SK-N-MC (cell line): ENCODE measurements around the gene CEP72.
"Not testable (repeated sequence)": the region's sequence is repeated elsewhere in the genome, so short reads cannot be mapped to it uniquely, and the experiment has no call there.

Experiments
- DNase-seq: peaks from one replicate; pipeline ENCODE4 v3.0.0-alpha.2; 2011; ENCODE audit warnings: low read depth, low spot score
- H3K27ac ChIP-seq: fragments of 200-600 bp; sonication (generic); 2 replicates; pipeline ENCODE4 v1.5.1; 2016; ENCODE audit warnings: mixed run types
- H3K36me3 ChIP-seq: fragments of 200-600 bp; sonication (generic); 2 replicates; pipeline ENCODE4 v1.6.1; 2017; ENCODE audit warnings: antibody characterized with exemption, low read length, mixed read lengths; ENCODE audit not compliant: insufficient read depth
- H3K4me3 ChIP-seq: fragments of 200-600 bp; sonication (generic); 2 replicates; pipeline ENCODE4 v1.5.1; 2016
- H3K9ac ChIP-seq: fragments of 200-600 bp; sonication (generic); 2 replicates; pipeline ENCODE4 v1.8.0; 2017; ENCODE audit warnings: mixed run types, mixed read lengths; ENCODE audit not compliant: insufficient read length
- H3K9me3 ChIP-seq: fragments of 200-600 bp; sonication (generic); 2 replicates; pipeline ENCODE4 v1.6.1; 2017; ENCODE audit warnings: low read depth, mild to moderate bottlenecking, antibody characterized with exemption, low read length, moderate library complexity, mixed read lengths
- EZH2 ChIP-seq: fragments of 200-600 bp; sonication (generic); IDR thresholded peaks from one replicate; pipeline ENCODE4 v1.6.1; 2017; ENCODE audit warnings: antibody characterized with exemption
- FOXP2 ChIP-seq: optimal IDR thresholded peaks from 2 replicates; pipeline ENCODE3; 2011; ENCODE audit warnings: mild to moderate bottlenecking, moderate library complexity; ENCODE audit not compliant: insufficient read depth; ENCODE audit errors: extremely low read length, control extremely low read depth
- POLR2AphosphoS5 ChIP-seq: IDR thresholded peaks from 2 replicates; pipeline ENCODE4 v1.6.1; 2012; ENCODE audit warnings: mild to moderate bottlenecking, low read depth, low read length, borderline replicate concordance

Gene CEP72

DNA sequence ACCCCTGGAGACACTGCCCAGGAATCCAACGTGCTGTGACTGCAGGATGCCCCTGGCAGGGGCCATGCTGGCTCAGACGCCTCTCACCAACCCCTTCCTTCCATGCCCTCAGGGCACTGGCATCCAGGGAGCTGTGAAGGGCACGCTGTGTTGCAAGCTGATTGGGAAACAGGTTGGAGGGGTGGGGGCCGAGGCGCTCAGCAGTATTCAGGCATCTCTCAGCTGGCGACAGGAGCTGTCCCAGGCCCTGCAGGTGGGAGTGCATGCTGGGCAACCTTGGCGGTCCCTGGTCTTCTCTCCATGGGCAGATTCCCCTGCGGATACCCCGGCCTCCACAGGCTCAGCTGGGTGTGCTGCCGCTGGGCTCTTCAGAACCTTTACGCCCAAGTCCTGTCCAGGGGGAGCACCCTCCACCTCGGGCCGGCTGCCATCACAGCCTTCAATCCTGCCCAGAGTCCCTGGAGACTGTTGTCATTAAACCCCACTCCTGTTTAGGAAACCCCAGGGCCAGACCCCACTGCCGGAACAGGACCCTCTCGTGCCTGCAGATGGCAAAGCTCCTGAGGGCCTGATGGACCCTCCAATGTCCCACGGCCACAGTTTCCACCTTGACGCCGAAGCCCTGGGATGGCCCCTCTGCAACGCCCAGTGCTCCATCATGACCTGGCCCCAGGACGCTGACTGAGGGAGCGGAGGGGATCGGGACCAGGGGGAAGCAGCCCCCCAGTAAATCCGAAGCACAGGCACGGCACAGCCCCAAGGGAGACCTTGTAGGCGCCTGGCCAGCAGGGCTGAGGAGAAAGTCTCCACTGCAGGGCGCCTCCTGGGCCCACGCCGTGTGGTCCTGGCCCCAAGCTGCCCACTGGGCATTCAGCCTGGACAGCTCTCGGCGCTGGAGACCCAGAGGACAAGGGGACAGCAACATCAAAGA lies 71.7 kb downstream of the CEP72 start:
- Histone ChIP-seq H3K27ac (no peak overlapping the region), H3K4me3 (no peak overlapping the region), H3K9me3 (no peaks in the 10 kb centered on the region), H3K36me3 (no peaks in the 10 kb centered on the region), H3K9ac (no peak overlapping the region)
- no peak for TF ChIP-seq FOXP2
- no peak for TF ChIP-seq POLR2AphosphoS5
- TF ChIP-seq EZH2, result no peak
- no peak for DNase-seq

DNA sequence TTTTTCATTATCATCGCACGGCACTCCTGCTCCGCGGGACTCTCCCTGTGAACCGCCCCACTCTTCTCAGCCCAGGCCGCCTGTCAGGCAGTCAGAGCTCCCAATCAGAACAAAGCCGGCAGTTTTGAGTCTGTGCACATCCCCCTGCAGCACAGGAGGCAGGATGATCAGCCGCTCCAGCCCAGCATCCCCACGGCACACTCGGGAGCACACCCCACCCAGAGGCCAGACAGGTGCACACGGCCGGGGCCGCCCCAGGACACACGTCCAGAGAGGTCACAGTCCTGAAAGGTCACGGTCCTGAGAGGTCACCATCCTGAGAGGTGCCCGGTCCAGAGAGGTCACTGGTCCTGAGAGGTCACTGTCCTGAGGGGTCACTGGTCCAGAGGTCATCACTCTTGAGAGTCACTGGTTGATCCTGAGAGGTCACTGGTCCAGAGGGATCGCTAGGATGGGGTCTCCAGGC lies 72.6 kb downstream of the CEP72 start:
- Histone ChIP-seq H3K27ac (no peak overlapping the region), H3K36me3 (no peaks in the 10 kb centered on the region), H3K9ac (no peak overlapping the region), H3K4me3 (no peak overlapping the region), H3K9me3 (no peaks in the 10 kb centered on the region)
- no peak for TF ChIP-seq EZH2
- DNase-seq, result no peak

DNA sequence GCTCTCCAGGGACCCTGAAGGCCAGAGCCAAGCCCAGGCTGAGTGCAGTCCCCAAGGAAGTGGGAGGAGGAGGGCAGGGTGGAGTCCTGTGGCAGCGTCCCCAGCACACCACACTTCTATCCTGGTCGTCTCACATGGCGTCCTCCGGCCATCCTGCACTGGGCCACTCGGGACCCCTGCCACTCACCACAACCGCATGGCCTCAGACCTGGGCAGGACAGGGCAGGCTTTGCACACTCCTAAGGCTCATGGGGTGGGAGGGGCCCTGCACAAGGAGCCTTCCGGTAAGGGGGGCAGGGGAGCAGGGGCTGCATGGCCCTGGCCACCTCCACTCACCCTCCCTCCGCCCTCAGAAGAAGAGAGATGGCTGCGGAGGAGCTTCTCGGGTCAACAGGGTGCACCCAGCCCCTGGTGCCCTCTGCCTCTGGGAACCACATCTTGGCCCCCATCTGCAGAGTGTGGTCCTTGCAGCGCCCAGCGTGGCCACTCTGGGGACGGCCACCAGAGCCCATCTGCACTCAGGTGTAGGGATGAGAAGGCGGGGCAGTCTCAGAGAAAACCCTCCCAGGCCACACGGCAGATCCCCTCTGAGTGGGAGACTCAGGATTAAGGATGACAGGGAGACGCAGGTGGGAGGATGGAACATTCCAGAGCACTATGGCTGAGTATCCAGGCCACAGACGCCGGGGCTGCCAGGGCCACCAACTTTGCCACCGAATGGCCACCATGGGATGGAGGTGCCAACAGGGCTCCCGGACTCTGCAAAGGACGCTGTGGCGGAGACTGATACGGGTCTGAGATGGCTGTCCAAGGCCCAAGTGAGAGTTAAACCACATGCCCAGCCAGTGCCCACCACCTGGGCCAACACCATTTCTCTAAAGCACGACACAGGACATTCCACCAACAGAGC lies 73.4 kb downstream of the CEP72 start:
- Histone ChIP-seq H3K9me3 (no peaks in the 10 kb centered on the region), H3K4me3 (no peak overlapping the region), H3K36me3 (no peaks in the 10 kb centered on the region), H3K27ac (no peak overlapping the region), H3K9ac (no peak overlapping the region)
- DNase-seq, result no peak
- TF ChIP-seq EZH2 (no peak), FOXP2 (no peak), POLR2AphosphoS5 (no peak)

DNA sequence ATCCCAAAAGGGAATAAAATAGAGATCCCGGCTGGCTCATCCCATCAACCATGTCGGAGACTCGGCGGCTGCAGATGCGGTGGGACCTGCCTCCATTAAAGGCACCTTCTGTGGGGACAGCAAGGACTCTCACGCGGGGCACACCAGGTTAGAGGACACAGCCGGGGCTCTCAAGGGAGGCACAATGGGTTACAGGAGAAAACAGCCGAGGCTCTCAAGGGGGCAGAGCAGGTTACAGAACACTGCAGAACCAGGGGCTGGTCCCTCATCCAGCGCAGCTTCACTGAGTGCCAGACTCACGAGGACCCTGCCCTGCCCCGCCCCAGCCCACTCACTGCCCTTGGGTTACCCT lies 74.0 kb downstream of the CEP72 start:
- H3K27ac ChIP-seq, H3K4me3 ChIP-seq, H3K36me3 ChIP-seq, DNase-seq, H3K9me3 ChIP-seq, H3K9ac ChIP-seq: not testable (repeated sequence)

DNA sequence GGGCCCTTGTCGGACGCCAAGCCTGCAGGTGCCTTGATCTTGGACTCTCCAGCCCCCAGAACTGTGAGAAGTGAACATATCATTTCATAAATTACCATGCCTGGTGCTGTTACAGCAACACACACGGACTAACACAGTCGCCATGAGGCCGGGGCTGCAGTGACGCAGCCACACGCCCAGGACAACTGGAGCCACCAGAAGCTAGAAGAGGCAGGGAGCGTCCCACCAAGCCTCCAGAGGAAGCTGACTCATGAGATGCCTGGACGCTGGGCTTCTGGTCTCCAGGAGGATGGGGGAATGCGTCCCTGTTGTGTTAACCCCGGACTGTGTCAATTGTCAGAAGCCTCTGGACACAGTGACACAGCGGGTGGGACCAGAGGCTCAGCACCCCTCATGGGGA lies 74.8 kb downstream of the CEP72 start:
- not testable (repeated sequence) for H3K27ac ChIP-seq, H3K4me3 ChIP-seq, H3K36me3 ChIP-seq, H3K9ac ChIP-seq, DNase-seq, H3K9me3 ChIP-seq

DNA sequence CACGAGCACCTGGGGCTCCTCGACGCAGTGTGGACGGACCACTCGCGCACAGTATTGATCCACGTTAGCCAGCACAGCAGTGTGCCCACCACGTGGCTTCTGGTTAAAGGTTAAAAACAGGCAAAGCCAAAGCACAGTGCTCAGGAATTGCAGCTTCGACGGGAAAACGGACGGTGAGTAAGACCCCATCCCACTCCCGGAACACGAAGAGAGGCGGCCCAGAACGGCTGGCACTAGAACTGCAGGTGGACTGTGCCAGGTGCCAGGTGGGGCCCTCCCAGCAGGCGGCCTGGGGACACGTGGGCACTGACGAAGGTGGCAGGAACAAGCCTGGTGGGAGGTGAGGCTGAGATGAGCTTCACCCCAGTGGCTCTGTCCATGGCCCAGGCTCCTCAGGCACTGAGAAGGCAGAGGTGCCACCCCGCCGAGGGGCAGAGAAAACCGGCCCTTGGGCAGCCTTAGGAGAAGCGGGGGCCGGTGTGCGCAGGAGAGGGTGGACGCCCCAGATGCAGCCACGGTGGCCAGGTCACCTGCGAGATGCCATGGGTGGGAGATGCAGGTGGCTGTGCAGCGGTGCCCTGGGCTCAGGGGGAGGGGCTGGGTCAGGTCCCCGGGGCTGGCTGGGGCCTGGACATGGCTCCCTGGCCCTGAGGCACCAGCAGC lies 76.3 kb downstream of the CEP72 start:
- H3K9me3 ChIP-seq, H3K27ac ChIP-seq, H3K9ac ChIP-seq, H3K4me3 ChIP-seq, DNase-seq, H3K36me3 ChIP-seq: not testable (repeated sequence)

GRCh38 chr5:690293-690692 lies 78.2 kb downstream of the CEP72 start:
- H3K4me3 ChIP-seq, H3K36me3 ChIP-seq, H3K9ac ChIP-seq, H3K27ac ChIP-seq, H3K9me3 ChIP-seq, DNase-seq: not testable (repeated sequence)

- not testable (repeated sequence) for H3K9me3 ChIP-seq, H3K27ac ChIP-seq, H3K9ac ChIP-seq, DNase-seq, H3K4me3 ChIP-seq, H3K36me3 ChIP-seq
Observed at GRCh38 chr5:691049-691448, 78.9 kb downstream of the CEP72 start.

GRCh38 chr5:691817-692528 lies 79.8 kb downstream of the CEP72 start:
- Histone ChIP-seq H3K36me3 (no peaks in the 10 kb centered on the region), H3K9me3 (no peaks in the 10 kb centered on the region), H3K4me3 (peak overlapping the region; percentile 57), H3K9ac (no peak overlapping the region), H3K27ac (no peak overlapping the region)
- no peak for TF ChIP-seq FOXP2
- TF ChIP-seq POLR2AphosphoS5, result no peak
- TF ChIP-seq EZH2, result no peak
- DNase-seq, result no peak

GRCh38 chr5:692529-693041 lies 80.4 kb downstream of the CEP72 start:
- H3K4me3 ChIP-seq, result peak overlapping the region; percentile 57
- H3K36me3 ChIP-seq, H3K9me3 ChIP-seq, H3K27ac ChIP-seq, DNase-seq, H3K9ac ChIP-seq: not testable (repeated sequence)

DNA sequence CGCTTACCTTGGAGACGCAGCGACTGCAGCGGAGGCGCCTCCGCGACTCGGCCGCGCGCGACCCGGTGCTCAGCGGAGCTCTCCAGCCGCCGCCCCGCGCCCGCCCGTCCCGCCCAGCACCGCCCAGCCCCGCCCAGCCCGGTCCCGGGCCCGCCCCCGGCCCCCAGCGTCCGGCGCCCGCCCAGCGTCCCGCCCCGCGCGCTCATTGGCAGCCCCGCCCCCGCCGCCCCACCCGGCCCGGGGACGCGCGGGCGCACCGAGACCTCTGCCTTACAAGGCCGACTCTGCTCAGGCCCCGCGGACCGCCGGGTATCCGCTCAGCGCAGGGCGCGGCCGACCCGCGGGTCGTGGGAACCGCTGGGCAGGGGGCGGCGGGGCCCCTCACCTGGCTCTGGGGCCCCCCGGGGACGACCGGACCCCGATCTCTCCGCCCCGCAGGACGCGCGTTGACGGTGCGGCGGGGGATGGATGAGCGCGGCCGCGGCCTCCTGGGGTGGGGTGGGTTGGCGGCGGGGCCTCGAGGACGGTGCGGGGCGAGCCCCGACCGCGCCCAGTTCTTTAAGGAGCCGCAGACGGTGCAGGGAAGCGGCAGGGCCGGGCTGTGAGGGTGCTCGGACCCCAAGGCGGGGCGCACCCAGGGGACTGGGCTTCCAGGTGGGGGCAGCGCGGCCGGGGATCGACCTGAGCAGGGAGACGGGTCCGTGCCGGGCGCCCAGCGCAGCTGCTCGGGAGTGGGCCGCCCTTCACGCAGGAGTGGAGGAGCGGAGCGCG lies 81.3 kb downstream of the CEP72 start, which contains the start of gene TPPP:
Gene TPPP (minus strand): TSS at position 82 of the 771 bp plus-strand sequence. CDS start 15,292 bp downstream, outside the sequence.
- H3K9ac ChIP-seq, H3K36me3 ChIP-seq, H3K9me3 ChIP-seq, H3K27ac ChIP-seq, DNase-seq: not testable (repeated sequence)
- peak within 1 kb of the TSS; percentile 72 for H3K4me3 ChIP-seq
